Sigmoid colon (tissue), 7 donors: ENCODE results near the gene OSBP2. TPM values are rescaled to one million over a fixed set of nuclear protein-coding genes. Genes with fewer than 3 reads are reported as not detected.

ENCODE experiments used
- DNase-seq: peaks from one replicate; pipeline ENCODE4 v3.0.0-alpha.2; 2019
- H3K27ac ChIP-seq, 4 donors: fragments of 200-600 bp; sonication (generic); one replicate each; pipeline ENCODE4 v1.5.1; 2016 to 2019; ENCODE audit warnings: mild to moderate bottlenecking in 1 of 4
- H3K27me3 ChIP-seq, 3 donors: fragments of 200-600 bp; sonication (generic); one replicate each; pipeline ENCODE4 v1.5.1; 2019; ENCODE audit warnings: mild to moderate bottlenecking in 1 of 3
- H3K36me3 ChIP-seq, 4 donors: fragments of 200-600 bp; sonication (generic); one replicate each; pipeline ENCODE4 v1.5.1; 2016 to 2019
- H3K4me1 ChIP-seq, 4 donors: fragments of 200-600 bp; sonication (generic); one replicate each; pipeline ENCODE4 v1.5.1; 2017 to 2019
- H3K4me3 ChIP-seq, 4 donors: fragments of 200-600 bp; sonication (generic); one replicate each; pipeline ENCODE4 v1.5.1; 2017 to 2019; ENCODE audit warnings: mild to moderate bottlenecking in 2 of 4, moderate library complexity in 1 of 4
- H3K9me3 ChIP-seq, 4 donors: fragments of 200-600 bp in 3 of 4; sonication (generic) in 3 of 4; one replicate each; pipeline versions ENCODE4 v1.5.1 to v1.6.1; 2013 to 2019
- EP300 ChIP-seq, 4 donors: sonication (generic); formaldehyde crosslinking; IDR thresholded peaks; one replicate each; pipeline ENCODE4 v1.6.1; 2017; ENCODE audit warnings: antibody characterized with exemption in 4 of 4
- POLR2A ChIP-seq, 2 donors: fragments of 450-650 bp; IDR thresholded peaks; one replicate each; pipeline ENCODE4 v1.6.1; 2016; ENCODE audit warnings: antibody characterized with exemption in 2 of 2, mild to moderate bottlenecking in 2 of 2, moderate library complexity in 2 of 2
- POLR2AphosphoS5 ChIP-seq, 4 donors: sonication (generic); formaldehyde crosslinking; IDR thresholded peaks; one replicate each; pipeline ENCODE4 v1.6.1; 2017; ENCODE audit warnings: antibody characterized with exemption in 4 of 4
- WGBS, 2 donors: extraction: QIAGEN DNeasy Blood & Tissue Kit; methylation state at CpG; one replicate each; pipeline ENCODE4 v1.1.7; 2013; 5-methylcytosine and 5-hydroxymethylcytosine counted together
- intact Hi-C: fragments of 100-400 bp; cut with DNase I; formaldehyde crosslinking; loops from one replicate; pipeline ENCODE4 v1.15.1; 2023
- polyA plus RNA-seq, 3 donors: library from polyadenylated mRNA; stranded (reverse); fragments of 200-250 nt; gene quantifications; one replicate each; pipeline ENCODE4 v1.2.3, GENCODE V29; 2013
- total RNA-seq, 4 donors: library from RNA; depleted of rRNA; stranded (reverse); fragments of >200 nt; gene quantifications; one replicate each; pipeline ENCODE4 v1.1.0, GENCODE V29; 2016
- TF ChIP-seq, protein P1 (sequence below), 4 experiments: fragments of 450-650 bp in 3 of 4; fragments of 200-600 bp in 1 of 4; IDR thresholded peaks; one replicate each; pipeline ENCODE4 v1.5.1; 2016 to 2019; ENCODE audit warnings: antibody characterized with exemption in 4 of 4, mild to moderate bottlenecking in 3 of 4, moderate library complexity in 2 of 4
- donor health status: healthy with polysubstance abuse.
- donor health status: Bipolar disorder and iron deficiency.
- donor health status: healthy.

Gene OSBP2
- total and polyA plus RNA-seq, 7 donors, result 1.2 to 3.0 (median 1.6) TPM

DNA sequence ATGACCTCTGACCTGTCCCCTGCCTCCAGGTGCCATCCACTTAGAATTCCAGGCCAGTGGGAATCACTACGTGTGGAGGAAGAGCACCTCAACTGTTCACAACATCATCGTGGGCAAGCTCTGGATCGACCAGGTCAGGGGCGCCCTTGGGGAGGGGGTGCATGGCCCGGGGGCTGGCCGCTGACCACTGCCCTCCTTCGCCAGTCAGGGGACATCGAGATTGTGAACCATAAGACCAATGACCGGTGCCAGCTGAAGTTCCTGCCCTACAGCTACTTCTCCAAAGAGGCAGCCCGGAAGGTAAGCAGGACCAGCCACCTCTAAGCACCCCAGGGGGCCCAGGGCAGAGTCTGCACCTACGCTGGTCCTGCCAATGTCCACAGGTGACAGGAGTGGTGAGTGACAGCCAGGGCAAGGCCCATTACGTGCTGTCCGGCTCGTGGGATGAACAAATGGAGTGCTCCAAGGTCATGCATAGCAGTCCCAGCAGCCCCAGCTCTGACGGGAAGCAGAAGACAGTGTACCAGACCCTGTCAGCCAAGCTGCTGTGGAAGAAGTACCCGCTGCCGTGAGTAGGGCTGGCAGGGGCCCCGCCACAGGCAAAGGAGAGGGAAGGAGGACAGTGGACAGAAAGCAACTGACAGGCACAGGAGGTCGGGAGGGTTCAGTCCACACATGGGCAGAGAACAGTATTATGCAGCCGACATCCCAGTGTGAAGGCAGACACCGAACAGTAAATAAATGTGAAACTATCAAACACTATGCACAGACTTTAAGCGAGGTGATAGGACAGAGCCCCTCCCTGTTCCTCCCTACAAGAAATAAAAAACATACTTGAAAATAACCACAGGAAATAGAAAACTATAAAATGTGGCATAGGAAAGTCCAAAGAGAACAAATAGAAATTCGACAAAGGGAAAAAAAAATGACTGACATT lies 199.0 kb downstream of the OSBP2 start:
- H3K9me3 ChIP-seq, result peaks cover 0 to 4% (median 0%) of the 10 kb centered on the region in 4 donors
- intact Hi-C loops, result no loop called here
- H3K27ac ChIP-seq, result no peak overlapping the region
- no peak for DNase-seq
- WGBS, 2 donors, result 82 to 86% methylated on average over 23 of the region's 23 CpGs
- H3K27me3 ChIP-seq, result no peaks in the 10 kb centered on the region
- peaks cover 0 to 17% (median 0%) of the 10 kb centered on the region in 4 donors for H3K36me3 ChIP-seq
- no peaks in the 10 kb centered on the region for H3K4me1 ChIP-seq
- TF ChIP-seq POLR2AphosphoS5 (IDR thresholded peaks at IDR 0.05) (no peak), POLR2A (IDR thresholded peaks at IDR 0.05) (no peak), EP300 (IDR thresholded peaks at IDR 0.05) (no peak)
- TF ChIP-seq, protein P1, sequence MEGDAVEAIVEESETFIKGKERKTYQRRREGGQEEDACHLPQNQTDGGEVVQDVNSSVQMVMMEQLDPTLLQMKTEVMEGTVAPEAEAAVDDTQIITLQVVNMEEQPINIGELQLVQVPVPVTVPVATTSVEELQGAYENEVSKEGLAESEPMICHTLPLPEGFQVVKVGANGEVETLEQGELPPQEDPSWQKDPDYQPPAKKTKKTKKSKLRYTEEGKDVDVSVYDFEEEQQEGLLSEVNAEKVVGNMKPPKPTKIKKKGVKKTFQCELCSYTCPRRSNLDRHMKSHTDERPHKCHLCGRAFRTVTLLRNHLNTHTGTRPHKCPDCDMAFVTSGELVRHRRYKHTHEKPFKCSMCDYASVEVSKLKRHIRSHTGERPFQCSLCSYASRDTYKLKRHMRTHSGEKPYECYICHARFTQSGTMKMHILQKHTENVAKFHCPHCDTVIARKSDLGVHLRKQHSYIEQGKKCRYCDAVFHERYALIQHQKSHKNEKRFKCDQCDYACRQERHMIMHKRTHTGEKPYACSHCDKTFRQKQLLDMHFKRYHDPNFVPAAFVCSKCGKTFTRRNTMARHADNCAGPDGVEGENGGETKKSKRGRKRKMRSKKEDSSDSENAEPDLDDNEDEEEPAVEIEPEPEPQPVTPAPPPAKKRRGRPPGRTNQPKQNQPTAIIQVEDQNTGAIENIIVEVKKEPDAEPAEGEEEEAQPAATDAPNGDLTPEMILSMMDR (IDR thresholded peaks at IDR 0.05), result no peak
- no peak overlapping the region for H3K4me3 ChIP-seq

GRCh38 chr22:30894371-30894740 lies 199.7 kb downstream of the OSBP2 start:
- Histone ChIP-seq H3K9me3 (peaks cover 0 to 11% (median 3%) of the 10 kb centered on the region in 4 donors), H3K4me1 (no peaks in the 10 kb centered on the region), H3K36me3 (peaks cover 0 to 18% (median 0%) of the 10 kb centered on the region in 4 donors), H3K27me3 (no peaks in the 10 kb centered on the region), H3K27ac (no peak overlapping the region), H3K4me3 (no peak overlapping the region)
- intact Hi-C loops, result no loop called here
- DNase-seq, result no peak
- 80 to 92% methylated on average over 3 of the region's 3 CpGs for WGBS, 2 donors
- TF ChIP-seq, protein P1 (IDR thresholded peaks at IDR 0.05), result no peak
- TF ChIP-seq POLR2AphosphoS5 (IDR thresholded peaks at IDR 0.05) (no peak), EP300 (IDR thresholded peaks at IDR 0.05) (no peak), POLR2A (IDR thresholded peaks at IDR 0.05) (no peak)

DNA sequence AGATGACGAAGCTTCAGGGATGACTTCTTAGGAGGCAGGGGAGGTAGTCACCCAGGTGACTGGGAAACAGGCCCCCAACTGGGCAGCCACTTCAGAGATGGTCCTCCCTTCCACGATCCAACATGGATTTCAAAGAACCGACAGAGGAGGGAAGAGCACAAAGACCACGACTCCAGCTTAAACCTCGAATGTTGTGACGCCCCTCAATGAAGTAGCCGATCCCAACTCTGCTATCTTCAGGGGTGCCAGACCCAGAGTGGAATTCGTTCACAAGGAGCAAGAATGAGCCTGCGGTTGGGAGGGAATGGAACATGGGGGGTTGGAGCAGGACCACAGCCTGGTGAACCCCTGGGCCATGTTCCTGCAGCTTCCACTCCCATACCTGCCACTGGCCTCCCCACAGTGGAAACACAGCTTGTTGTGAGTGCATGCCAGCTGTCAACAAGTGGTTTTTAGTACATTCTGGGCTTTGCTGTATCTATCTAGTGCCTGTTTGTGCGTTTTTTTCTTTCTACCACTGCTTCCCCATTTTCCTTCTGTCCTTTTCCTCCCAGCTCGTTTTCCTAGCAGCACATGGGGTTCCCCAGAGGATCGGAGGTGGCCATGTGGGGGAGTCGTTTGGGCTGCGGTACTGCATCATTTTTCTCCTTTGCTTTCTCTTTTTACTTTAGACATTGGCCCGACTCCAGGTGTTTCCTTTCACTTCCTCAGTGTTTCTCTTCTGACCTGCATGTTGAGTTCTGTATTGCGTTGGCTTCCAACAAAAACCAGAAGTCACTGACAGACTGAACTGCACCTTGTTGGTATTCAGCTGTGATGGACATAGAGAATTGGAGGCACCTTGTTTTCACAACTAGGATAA lies 208.1 kb downstream of the OSBP2 start:
- WGBS, 2 donors, result 70 to 89% methylated on average over 16 of the region's 16 CpGs
- Histone ChIP-seq H3K4me3 (no peak overlapping the region), H3K4me1 (no peaks in the 10 kb centered on the region), H3K27me3 (no peaks in the 10 kb centered on the region), H3K27ac (no peak overlapping the region), H3K36me3 (peaks cover 0 to 7% (median 0%) of the 10 kb centered on the region in 4 donors), H3K9me3 (peaks cover 0 to 17% (median 3%) of the 10 kb centered on the region in 4 donors)
- intact Hi-C loops, result no loop called here
- no peak for DNase-seq
- TF ChIP-seq, protein P1 (IDR thresholded peaks at IDR 0.05), result no peak

GRCh38 chr22:30903876-30904460 lies 209.3 kb downstream of the OSBP2 start:
- TF ChIP-seq, protein P1 (IDR thresholded peaks at IDR 0.05), result no peak
- no peak for TF ChIP-seq POLR2AphosphoS5 (IDR thresholded peaks at IDR 0.05)
- TF ChIP-seq POLR2A (IDR thresholded peaks at IDR 0.05), result no peak
- TF ChIP-seq EP300 (IDR thresholded peaks at IDR 0.05), result no peak
- intact Hi-C loops, result no loop called here
- Histone ChIP-seq H3K36me3 (peaks cover 0 to 6% (median 0%) of the 10 kb centered on the region in 4 donors), H3K27ac (no peak overlapping the region), H3K9me3 (peaks cover 0 to 10% (median 2%) of the 10 kb centered on the region in 4 donors), H3K4me3 (no peak overlapping the region), H3K27me3 (no peaks in the 10 kb centered on the region), H3K4me1 (no peaks in the 10 kb centered on the region)
- DNase-seq, result no peak
- 94% methylated on average over 6 of the region's 6 CpGs for WGBS, 2 donors
